Fibroblast of lung (primary cell): ENCODE measurements around the gene SAT2. TPM values are rescaled to one million over a fixed set of nuclear protein-coding genes. Genes with fewer than 3 reads are reported as not detected.
"Not testable (repeated sequence)": the region's sequence is repeated elsewhere in the genome, so short reads cannot be mapped to it uniquely, and the experiment has no call there.

ENCODE experiments used
- DNase-seq, 2 donors: peaks; one replicate each; pipeline versions ENCODE4 v3.0.0 to v3.0.0-alpha.2; 2010; ENCODE audit warnings: low read depth in 2 of 2
- H2AFZ ChIP-seq: 2 replicates; pipeline ENCODE4 v1.5.1; 2012; ENCODE audit warnings: low read length, control low read depth, inconsistent platforms
- H3K27ac ChIP-seq: 2 replicates; pipeline ENCODE4 v1.5.1; 2011; ENCODE audit warnings: low read length, control low read depth; ENCODE audit not compliant: insufficient read depth
- H3K27me3 ChIP-seq: 2 replicates; pipeline ENCODE4 v1.5.1; 2011; ENCODE audit warnings: mild to moderate bottlenecking, low read length; ENCODE audit not compliant: control insufficient read depth, insufficient read depth
- H3K36me3 ChIP-seq: 2 replicates; pipeline ENCODE4 v1.5.1; 2011; ENCODE audit warnings: low read length; ENCODE audit not compliant: control insufficient read depth, insufficient read depth
- H3K4me1 ChIP-seq: 2 replicates; pipeline ENCODE4 v1.5.1; 2011; ENCODE audit warnings: low read length; ENCODE audit not compliant: control insufficient read depth, insufficient read depth; ENCODE audit errors: extremely low read depth
- H3K4me2 ChIP-seq: 2 replicates; pipeline ENCODE4 v1.5.1; 2011; ENCODE audit warnings: low read length, control low read depth; ENCODE audit not compliant: insufficient read depth; ENCODE audit errors: extremely low read depth
- H3K4me3 ChIP-seq, 4 experiments: fragments of 200-600 bp in 1 of 4; sonication (generic) in 1 of 4; replicated peaks in 1 of 4; 2 replicates each; pipeline ENCODE4 v1.5.1; 2011 to 2016; ENCODE audit warnings: low read length in 4 of 4, low read depth in 3 of 4, mild to moderate bottlenecking in 3 of 4, control low read depth in 2 of 4, inconsistent platforms in 1 of 4, mixed read lengths in 1 of 4; ENCODE audit not compliant: insufficient read depth in 1 of 4; ENCODE audit errors: control extremely low read depth in 1 of 4
- H3K79me2 ChIP-seq: 2 replicates; pipeline ENCODE4 v1.5.1; 2012; ENCODE audit warnings: mild to moderate bottlenecking, low read length, inconsistent platforms; ENCODE audit not compliant: control insufficient read depth, insufficient read depth
- H3K9ac ChIP-seq: 2 replicates; pipeline ENCODE4 v1.5.1; 2011; ENCODE audit warnings: mild to moderate bottlenecking, low read length, control low read depth; ENCODE audit not compliant: insufficient read depth
- H3K9me3 ChIP-seq: 2 replicates; pipeline ENCODE4 v1.5.1; 2012; ENCODE audit warnings: low read depth, low read length; ENCODE audit not compliant: control insufficient read depth, insufficient read depth
- H4K20me1 ChIP-seq: 2 replicates; pipeline ENCODE4 v1.5.1; 2011; ENCODE audit warnings: low read length; ENCODE audit not compliant: control insufficient read depth, insufficient read depth; ENCODE audit errors: extremely low read depth
- EZH2 ChIP-seq: IDR thresholded peaks from 2 replicates; pipeline ENCODE4 v1.5.1; 2012; ENCODE audit warnings: low read length, control low read depth, mild to moderate bottlenecking; ENCODE audit errors: missing control alignments
- polyA plus RNA-seq, 2 donors: library from polyadenylated mRNA; depleted of rRNA in 1 of 2; stranded (reverse) in 1 of 2; unstranded in 1 of 2; fragments of >200 nt; gene quantifications; 2 replicates each; pipeline ENCODE4 v1.2.1, GENCODE V29; 2011 to 2012; ENCODE audit warnings: missing spikeins in 1 of 2
- total RNA-seq: library from RNA; depleted of rRNA; stranded (reverse); fragments of >200 nt; gene quantifications from 2 replicates; pipeline ENCODE4 v1.2.1, GENCODE V29; 2014
- TF ChIP-seq, protein P1 (sequence below), 2 donors: IDR thresholded peaks in 1 of 2; conservative IDR thresholded peaks in 1 of 2; 1 replicate in 1 of 2; 2 replicates in 1 of 2; pipeline ENCODE4 v1.5.1; 2011 to 2012; ENCODE audit warnings: low read length in 2 of 2, control low read depth in 1 of 2, inconsistent platforms in 1 of 2, low read depth in 1 of 2, mild to moderate bottlenecking in 1 of 2

Gene SAT2
- total and polyA plus RNA-seq, 2 donors (not counting 1 experiment from before 2014, with no cell fraction given): 48.2 to 54.3 TPM

DNA sequence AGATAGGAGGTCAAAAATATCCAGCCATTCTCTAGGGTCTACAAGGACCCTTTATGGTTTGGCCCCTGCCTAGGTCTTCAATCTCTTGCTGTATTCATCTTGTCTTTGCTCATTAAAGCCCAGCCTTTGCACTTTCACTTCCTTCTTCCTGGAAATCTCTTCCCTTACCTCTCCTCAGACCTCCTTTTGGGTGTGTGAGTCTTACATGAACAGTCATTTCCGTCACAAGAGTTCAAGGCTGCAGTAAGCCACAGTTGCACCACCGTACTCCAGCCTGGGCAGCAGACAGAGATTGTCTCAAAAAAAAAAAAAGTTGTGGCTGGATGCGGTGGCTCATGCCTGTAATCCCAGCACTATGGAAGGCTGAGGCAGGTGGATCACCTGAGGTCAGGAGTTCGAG is 17.2 kb upstream of the SAT2 start:
- Histone ChIP-seq H3K9ac (no peak overlapping the region), H3K4me2 (no peak overlapping the region), H2AFZ (no peak overlapping the region), H3K4me3 (no peak overlapping the region), H4K20me1 (no peaks in the 10 kb centered on the region), H3K27ac (no peak overlapping the region), H3K4me1 (no peaks in the 10 kb centered on the region), H3K79me2 (no peaks in the 10 kb centered on the region), H3K27me3 (peaks cover 2% of the 10 kb centered on the region), H3K9me3 (no peaks in the 10 kb centered on the region), H3K36me3 (no peaks in the 10 kb centered on the region)
- TF ChIP-seq, protein P1, sequence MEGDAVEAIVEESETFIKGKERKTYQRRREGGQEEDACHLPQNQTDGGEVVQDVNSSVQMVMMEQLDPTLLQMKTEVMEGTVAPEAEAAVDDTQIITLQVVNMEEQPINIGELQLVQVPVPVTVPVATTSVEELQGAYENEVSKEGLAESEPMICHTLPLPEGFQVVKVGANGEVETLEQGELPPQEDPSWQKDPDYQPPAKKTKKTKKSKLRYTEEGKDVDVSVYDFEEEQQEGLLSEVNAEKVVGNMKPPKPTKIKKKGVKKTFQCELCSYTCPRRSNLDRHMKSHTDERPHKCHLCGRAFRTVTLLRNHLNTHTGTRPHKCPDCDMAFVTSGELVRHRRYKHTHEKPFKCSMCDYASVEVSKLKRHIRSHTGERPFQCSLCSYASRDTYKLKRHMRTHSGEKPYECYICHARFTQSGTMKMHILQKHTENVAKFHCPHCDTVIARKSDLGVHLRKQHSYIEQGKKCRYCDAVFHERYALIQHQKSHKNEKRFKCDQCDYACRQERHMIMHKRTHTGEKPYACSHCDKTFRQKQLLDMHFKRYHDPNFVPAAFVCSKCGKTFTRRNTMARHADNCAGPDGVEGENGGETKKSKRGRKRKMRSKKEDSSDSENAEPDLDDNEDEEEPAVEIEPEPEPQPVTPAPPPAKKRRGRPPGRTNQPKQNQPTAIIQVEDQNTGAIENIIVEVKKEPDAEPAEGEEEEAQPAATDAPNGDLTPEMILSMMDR (conservative IDR thresholded peaks at IDR 0.05 in 1 of 2, IDR thresholded peaks at IDR 0.05 in 1 of 2; ENCODE audit: low read depth in 1 of 2, low read length in 2 of 2): no peak
- TF ChIP-seq EZH2: no peak
- no peak for DNase-seq

DNA sequence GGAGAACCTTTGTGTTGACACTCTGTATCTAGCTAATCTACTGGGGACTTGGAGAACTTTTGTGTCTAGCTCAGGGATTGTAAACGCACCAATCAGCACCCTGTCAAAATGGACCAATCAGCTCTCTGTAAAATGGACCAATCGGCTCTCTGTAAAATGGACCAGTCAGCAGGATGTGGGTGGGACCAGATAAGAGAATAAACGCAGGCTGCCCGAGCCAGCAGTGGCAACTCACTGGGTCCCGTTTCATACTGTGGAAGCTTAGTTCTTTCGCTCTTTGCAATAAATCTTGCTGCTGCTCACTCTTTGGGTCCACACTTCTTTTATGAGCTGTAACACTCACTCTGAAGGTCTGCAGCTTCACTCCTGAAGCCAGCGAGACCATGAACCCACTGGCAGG is 14.0 kb upstream of the SAT2 start:
- not testable (repeated sequence) for H3K9me3 ChIP-seq, H3K27me3 ChIP-seq, H2AFZ ChIP-seq, H4K20me1 ChIP-seq, H3K4me3 ChIP-seq, DNase-seq, H3K9ac ChIP-seq, H3K4me2 ChIP-seq, H3K79me2 ChIP-seq, H3K4me1 ChIP-seq, H3K27ac ChIP-seq, H3K36me3 ChIP-seq

DNA sequence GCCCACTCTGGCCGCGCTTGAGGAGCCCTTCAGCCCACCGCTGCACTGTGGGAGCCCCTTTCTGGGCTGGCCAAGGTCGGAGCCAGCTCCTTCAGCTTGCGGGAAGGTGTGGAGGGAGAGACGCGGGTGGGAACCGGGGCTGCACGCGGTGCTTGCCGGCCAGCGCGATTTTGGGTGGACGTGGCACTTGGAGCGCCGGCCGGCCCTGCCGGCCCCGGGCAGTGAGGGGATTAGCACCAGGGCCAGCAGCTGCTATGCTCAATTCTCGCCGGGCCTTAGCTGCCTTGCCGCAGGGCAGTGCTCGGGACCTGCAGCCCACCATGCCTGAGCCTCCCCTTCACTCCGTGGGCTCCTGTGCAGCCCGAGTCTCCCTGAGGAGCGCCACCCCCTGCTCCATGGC is 13.2 kb upstream of the SAT2 start:
- Histone ChIP-seq H3K4me1 (no peaks in the 10 kb centered on the region), H3K9ac (no peak overlapping the region), H3K4me3 (no peak overlapping the region), H3K4me2 (no peak overlapping the region), H3K9me3 (no peaks in the 10 kb centered on the region), H4K20me1 (no peaks in the 10 kb centered on the region), H3K79me2 (no peaks in the 10 kb centered on the region), H3K36me3 (no peaks in the 10 kb centered on the region), H2AFZ (no peak overlapping the region), H3K27me3 (no peaks in the 10 kb centered on the region), H3K27ac (no peak overlapping the region)
- TF ChIP-seq, protein P1 (conservative IDR thresholded peaks at IDR 0.05 in 1 of 2, IDR thresholded peaks at IDR 0.05 in 1 of 2; ENCODE audit: low read depth in 1 of 2, low read length in 2 of 2): no peak
- no peak for TF ChIP-seq EZH2
- no peak for DNase-seq
